GM18861 (cell line): ENCODE results near the gene LRTM2.

Source experiments
- ATAC-seq: cut with Tn5 transposase; IDR thresholded peaks from one replicate; pipeline ENCODE4 v1.9.1; 2021; ENCODE audit not compliant: unreplicated experiment

LRTM2 gene

GRCh38 chr12:1842183-1842904, 22.0 kb downstream of the LRTM2 start:
- ATAC-seq = no peak

GRCh38 chr12:1842905-1843640, 22.7 kb downstream of the LRTM2 start:
- ATAC-seq = no peak

DNA sequence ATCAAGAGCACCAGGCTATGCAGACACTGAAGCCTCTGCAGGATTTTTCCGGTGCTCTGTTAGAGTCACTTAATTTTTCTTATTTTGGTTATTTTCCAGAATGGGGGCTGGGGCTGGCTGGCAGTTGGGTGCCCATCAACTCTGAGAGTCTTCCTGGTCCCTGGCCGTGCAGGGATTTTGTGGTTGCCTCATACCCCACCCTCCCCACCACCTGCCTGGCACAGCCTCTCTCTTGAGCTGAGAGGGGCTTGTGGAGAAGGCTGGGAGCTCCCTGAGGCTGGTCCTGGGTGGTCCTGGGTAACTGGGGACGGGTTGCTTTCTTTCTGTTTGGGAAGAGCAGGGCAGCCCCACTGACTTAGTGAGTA, 23.3 kb downstream of the LRTM2 start:
- no peak for ATAC-seq

- no peak for ATAC-seq
Measured at GRCh38 chr12:1844223-1844622, 23.9 kb downstream of the LRTM2 start.

DNA sequence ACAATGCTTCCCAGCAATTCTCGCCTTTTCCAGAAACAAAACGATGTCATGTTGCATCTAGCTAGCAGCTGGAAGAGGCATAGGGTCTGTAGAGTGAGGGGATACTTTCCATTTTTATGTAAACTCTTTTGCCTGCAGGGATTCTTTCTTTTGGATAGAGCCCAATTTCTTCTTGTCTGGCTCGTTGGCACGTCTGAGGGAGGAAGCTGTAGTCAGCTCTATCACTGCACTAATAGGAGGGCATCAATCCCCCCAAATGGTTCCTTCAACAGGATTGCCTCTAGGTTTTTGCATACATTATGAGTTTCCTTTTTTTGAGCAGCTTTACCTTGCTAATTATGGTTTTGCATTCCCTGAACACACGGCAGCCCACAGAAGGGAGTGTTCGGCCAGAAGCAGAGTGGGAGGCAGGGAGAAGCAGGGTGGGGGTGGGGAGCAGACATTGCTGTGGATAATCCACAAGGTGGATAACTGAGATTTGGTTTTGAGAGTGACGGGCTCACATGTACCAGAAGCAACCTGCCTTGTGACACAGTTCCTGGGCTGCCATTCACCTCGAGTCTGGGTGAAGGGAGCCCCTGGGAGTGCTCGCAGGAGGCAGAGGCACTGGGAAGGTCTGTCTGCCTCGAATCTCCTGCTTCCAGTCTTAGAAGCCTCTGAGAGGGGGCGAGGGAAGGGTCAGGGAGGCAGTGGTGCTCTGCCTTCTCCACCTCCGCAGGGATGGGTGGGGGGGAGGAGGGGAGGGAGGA, 24.5 kb downstream of the LRTM2 start:
- ATAC-seq = no peak

GRCh38 chr12:1845427-1845826, 25.1 kb downstream of the LRTM2 start:
- ATAC-seq = no peak

GRCh38 chr12:1845886-1846285, 25.5 kb downstream of the LRTM2 start:
- no peak for ATAC-seq

GRCh38 chr12:1846421-1847405, 26.3 kb downstream of the LRTM2 start:
- ATAC-seq = no peak

- ATAC-seq = no peak
Measured at GRCh38 chr12:1847411-1847810, 27.0 kb downstream of the LRTM2 start.

DNA sequence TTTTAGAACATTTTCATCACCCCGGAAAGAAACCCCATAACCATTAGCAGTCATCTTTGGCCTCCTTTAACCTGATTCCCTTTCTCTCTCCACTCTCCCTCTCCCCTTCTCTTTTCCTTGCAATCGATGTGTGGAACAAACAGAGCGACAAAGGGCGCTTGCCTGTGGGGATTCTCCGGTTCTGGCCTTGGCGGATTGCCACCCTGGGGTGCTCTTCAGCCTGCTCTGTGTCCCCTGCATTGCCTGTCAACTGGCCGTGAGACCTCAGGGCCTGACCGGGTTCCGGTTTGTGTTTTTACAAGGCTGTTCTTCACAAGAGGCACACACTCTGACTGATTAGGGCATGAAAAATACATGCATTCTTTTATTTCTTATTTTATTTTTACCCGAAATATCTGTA, 27.8 kb downstream of the LRTM2 start:
- no peak for ATAC-seq

GRCh38 chr12:1848745-1849144, 28.4 kb downstream of the LRTM2 start:
- no peak for ATAC-seq

GRCh38 chr12:1851151-1851701, 30.9 kb downstream of the LRTM2 start:
- ATAC-seq = no peak

GRCh38 chr12:1852076-1852475, 31.7 kb downstream of the LRTM2 start:
- ATAC-seq = no peak

- no peak for ATAC-seq
Measured at GRCh38 chr12:1853716-1854115, 33.4 kb downstream of the LRTM2 start.

DNA sequence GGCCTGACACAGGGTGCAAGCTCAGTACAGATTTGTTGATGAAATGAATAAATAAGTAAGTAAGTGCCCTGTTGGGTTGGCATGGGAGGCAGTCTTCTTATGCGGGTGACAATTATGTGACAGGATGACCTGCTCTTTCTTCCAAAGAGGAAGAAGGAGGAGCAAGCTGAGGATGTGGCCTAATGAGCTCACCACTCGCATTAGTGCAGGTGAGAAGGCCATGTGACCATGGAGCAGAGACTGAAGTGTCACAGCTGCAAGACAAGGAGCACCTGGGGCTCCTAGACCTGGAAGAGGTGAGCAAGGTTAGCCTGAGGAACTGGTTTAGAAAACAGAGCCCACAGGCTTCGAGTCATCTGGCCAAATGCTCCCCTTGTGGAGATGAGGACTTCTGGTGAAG, 34.9 kb downstream of the LRTM2 start:
- no peak for ATAC-seq

DNA sequence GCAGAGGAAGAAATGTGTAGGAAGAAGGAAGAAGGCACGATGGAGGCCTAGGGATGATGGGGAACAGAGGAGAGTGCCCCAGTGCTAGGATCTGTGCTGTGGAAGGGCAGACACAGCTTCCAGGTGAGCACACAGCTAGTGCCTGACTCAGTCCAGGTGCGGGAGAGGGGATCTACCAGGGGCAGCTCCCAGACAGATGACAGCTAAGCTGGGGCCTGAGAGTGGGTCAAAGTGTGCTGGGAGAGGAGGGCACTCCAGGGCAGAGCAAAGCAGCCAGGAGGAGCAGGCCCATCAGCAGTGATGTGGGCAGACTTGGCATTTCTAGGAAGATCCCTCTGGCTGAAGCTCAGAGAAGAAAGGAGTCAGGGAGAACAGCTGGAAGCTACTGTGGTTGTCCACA, 36.7 kb downstream of the LRTM2 start:
- no peak for ATAC-seq

- no peak for ATAC-seq
Measured at GRCh38 chr12:1857821-1858220, 37.5 kb downstream of the LRTM2 start.

DNA sequence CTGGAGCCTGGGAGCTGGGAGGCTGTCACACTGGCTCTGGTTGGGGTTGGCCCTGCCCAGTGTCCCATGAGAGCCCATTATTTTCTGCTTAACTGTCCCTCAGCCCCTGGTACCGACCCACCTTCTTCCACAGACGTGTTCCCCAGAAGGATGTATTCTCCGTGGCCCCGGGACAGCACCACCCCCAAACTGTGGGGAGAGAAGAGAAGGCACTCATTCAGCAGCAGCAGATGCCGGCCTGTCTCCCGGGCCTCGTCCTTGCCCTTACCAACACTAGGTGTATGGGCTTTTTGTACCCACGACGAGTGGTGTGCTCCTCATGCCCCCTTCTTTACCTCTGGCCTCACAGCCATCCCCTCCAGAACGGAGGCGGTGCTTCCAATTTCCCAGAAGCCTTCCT, 38.1 kb downstream of the LRTM2 start:
- ATAC-seq = no peak

GRCh38 chr12:1859643-1860042, 39.3 kb downstream of the LRTM2 start:
- no peak for ATAC-seq

GRCh38 chr12:1862973-1863372, 42.6 kb downstream of the LRTM2 start:
- no peak for ATAC-seq

DNA sequence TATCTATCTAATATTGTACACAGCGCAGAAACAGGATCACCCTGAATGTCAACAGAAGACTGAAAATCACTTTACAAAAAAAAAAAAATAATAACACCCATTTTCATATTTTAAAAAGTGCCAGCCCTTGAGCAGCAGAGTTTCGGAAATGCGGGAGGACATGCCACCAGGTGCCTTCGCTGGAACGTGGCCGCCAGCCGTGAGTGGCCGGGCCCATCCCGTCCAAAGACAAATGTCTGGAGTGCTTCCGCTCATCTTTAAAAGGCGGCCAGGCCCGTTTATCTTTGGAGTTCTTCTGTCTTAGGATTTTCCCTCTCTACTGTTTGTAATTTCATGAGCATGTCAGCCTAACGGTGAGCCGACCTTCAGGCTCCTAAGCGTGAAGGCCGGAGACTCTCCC, 43.5 kb downstream of the LRTM2 start:
- ATAC-seq = no peak
